GM19438 (cell line): ENCODE data around the gene TIPRL.
"Not testable (repeated sequence)": the region's sequence is repeated elsewhere in the genome, so short reads cannot be mapped to it uniquely, and the experiment has no call there.

Experiments used
- ATAC-seq: cut with Tn5 transposase; IDR thresholded peaks from one replicate; pipeline ENCODE4 v1.9.1; 2021; ENCODE audit warnings: low read depth; ENCODE audit not compliant: unreplicated experiment

Gene TIPRL

DNA sequence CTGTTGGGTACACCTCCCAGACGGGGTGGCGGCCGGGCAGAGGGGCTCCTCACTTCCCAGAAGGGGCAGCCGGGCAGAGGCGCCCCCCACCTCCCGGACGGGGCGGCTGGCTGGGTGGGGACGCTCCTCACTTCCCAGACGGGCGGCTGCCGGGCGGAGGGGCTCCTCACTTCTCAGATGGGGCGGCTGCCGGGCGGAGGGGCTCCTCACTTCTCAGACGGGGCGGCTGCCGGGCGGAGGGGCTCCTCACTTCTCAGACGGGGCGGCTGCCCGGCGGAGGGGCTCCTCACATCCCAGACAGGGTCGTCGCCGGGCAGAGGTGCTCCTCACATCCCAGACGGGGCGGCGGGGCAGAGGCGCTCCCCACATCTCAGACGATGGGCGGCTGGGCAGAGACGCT is 28.9 kb downstream of the TIPRL start:
- ATAC-seq, result not testable (repeated sequence)

DNA sequence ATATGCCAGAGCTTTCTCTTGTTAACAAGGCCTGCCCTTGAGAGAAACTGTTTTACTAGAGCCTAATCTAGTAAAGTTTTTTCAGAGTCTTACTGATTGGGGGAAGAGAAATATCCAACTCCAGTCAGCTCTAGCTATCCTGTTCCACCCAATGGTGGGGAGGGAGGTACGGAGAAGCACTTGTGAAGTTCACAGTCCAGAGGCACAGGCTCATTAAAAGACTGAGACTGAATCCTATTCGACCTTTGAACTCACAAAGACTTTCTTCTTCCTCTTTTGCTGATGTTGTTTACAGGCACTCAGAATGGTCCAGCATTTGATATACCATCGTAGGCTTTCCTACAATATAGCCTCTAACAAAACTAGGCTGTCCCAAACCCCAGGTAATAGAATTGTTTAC is 31.6 kb downstream of the TIPRL start:
- no peak for ATAC-seq

DNA sequence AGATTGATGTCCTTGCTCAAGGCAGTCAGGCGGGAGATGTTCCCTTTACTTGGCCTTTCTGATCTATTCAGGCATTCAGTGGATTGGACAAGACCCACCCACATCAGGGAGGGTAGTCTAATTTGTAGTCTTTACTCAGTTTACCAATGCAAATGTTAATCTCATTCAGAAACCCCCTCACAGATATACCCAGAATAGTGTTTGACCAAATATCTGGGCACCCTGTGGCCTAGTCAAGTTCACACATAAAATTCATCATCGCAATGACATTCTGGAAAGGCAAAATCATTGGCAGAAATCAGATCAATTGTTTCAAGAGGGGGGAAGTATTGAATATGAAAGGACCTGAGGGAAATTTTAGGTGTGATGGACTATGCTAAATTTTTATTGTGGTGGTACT is 34.6 kb downstream of the TIPRL start:
- ATAC-seq, result no peak

DNA sequence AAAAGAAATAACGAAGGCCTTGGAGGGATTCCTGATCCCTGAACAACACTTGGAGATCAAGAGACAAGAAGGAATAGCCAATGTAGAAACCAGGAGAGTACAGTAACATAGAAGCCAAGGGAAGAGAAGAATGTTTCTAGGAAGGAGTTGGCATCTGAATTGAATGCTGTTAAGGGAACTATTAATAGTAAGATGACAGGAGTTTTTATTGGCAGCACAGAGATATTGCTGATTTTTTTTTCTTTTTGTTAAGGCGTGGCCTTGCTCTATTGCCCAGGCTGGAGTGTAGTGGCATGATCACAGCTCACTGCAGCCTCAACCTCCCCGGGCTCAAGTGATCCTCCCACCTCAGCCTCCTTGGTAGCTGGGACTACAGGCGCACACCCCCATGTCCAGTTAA is 37.4 kb downstream of the TIPRL start:
- ATAC-seq, result no peak

DNA sequence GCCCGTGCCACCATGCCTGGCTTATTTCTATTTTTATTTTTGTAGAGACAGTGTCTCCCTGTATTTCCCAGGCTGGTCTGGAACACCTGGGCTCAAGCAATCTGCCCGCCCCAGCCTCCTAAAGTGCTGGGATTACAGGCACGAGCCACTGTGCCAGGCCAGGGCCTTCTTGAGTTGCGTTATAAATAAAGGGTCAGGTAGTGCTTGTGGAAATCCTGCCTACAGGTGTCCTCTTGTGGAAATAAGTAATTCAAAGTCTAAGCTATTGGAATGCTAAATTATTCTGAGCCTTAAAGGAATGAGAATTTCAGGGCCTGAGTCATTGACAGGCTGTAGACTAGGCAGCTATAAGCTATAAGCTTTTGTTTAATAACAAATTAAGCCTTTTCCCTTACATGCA is 38.9 kb downstream of the TIPRL start:
- ATAC-seq, result no peak

DNA sequence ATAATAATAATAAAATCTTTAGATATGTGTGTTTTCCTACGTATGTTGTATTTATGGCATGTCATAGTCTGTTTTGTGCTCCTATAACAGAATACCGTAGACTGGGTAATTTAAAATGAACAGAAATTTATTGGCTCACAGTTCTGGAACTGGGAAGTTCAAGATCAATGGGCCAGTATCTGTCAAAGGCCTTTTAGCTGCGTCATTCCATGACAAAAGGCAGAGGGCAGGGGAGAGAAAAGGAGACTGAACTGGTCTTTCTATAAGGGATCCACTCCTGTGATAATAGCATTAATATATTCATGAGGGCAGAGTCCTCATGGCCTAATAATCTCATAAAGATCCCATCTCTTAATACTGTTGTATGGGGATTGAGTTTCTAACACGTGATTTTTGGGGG is 39.9 kb downstream of the TIPRL start:
- no peak for ATAC-seq

DNA sequence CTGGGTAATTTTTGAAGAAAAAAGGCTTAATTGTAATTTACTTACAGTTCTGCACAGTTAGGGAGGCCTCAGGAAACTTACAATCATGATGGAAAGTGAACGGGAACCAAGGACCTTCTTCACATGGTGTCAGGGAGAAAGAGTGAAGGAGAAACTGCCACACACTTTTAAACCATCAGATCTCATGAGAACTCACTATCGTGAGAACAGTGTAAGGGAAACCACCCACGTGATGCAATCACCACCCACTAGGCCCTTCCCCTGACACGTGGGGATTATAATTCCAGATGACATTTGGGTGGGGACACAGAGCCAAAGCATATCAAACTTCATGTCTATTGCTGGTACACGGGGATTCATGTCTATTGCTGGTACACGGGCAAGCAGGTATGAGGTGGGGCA is 41.7 kb downstream of the TIPRL start:
- no peak for ATAC-seq

DNA sequence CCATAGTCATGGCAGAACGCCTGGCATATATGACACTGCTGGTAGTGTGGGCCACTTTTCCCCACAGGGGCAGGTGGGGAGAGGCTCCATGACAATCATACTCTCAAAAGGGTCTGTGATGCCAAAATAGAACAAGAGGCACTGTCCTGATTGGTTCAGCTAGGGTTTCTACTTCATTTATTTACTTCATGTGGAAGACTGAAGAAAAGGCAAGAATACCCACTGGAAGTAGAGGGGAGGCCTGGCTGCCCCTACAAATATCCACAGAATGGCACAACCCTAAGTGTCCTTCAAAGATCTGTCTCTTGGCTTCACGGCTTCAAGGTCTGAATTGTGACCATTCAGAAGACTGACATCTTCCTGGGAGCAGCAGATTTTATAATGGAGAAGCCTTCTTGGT is 42.5 kb downstream of the TIPRL start:
- ATAC-seq, result no peak

DNA sequence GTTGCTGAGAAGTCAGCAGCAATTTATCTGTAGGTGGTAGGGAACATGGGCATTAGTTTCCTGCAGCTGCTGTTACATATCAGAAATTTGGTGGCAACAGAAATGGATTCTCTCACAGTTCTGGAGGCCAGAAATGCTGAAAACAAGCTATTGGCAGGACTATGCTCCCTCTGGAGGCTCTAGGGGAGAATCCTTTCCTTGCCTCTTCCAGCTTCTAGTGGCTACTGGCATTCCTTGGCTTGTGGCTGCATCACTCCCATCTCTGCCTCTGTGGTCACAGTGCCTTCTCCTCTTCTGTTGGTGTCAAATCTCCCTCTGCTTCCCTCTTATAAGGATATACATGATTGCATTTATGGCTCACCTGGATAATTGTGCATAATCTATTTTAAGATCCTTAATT is 44.5 kb downstream of the TIPRL start:
- ATAC-seq, result no peak

DNA sequence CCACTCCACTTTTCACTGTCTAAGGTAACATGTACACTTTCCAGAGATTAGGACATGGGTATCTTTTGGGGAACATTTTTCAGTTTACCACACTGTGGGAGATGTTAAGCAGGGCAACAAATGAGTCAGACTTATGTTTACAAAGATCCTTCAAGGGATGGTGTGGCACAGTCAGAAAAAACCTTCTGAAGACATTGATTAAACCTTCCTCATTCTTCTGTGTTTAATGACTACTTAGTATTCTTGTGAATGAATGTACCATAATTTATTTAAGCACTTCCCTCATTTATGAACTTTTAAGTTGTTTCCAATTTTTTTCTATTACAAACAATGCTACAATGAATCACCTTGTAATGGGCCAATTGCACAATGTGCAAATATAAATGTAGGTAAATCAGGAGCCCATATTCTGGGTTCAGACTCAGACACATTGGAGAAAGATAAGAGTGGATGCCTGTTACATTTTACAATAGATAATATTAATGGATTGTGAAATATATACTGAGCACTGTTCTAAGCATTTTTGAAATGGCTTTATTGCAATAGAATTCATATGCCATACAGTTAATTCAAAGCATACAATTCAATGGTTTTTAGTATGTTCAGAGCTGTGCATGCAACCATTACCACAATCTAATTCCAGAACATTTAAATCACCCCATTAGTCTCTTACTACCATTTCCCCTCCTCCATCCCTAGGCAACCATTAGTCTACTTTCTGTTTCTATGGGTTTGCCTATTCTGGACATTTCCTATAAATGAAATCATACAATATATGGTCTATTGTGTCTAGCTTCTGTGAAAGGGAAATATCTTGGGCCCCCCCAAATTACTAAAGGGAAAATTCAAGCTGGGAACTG is 45.1 kb downstream of the TIPRL start:
- no peak for ATAC-seq

DNA sequence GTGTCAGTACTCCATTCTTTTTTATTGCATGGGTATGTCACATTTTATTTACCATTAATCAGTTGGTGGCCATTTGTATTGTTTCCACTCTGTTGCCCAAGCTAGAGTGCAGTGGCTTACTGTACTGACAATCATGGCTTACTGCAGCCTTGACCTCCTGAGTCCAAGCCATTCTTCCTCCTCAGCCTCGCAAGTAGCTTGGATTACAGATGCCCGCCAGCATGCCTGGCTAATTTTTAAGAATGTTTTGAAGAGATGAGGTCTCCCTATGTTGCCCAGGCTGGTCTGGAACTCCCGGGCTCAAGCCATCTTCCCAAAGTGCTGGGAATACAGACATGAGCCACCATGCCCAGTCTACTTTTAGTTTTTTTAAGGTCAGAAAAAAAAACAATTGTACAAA is 46.2 kb downstream of the TIPRL start:
- no peak for ATAC-seq

DNA sequence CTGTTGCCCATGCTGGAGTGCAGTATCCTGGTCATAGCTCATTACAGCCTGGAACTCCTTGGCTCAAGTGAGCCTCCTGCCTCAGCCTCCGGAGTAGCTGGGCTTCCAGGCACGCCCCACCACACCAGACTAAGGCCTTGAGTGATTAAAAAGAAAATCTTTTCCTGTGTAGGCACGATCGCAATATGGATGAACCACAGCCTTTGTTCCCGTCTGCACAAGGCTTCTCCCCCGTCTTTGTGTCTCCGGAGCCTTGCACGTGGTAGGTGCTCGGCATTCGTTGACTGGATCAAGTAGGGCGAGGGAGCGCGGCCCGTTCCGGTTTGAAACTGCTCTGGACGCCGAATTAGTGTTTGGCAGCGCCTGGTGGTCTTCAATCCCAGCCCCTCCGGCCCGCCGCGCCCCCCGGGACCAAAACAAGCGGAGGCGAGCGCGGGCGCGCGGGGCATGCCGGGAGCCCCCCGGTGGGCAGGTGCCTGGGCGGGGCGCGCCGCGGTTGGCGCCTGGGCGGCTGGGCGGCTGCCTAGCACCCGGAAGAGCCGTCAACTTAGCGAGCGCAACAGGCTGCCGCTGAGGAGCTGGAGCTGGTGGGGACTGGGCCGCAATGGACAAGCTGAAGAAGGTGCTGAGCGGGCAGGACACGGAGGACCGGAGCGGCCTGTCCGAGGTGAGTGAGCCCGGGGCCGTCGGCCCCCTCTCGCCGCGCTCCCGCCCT is 46.9 kb downstream of the TIPRL start, which contains the start of gene SFT2D2:
Gene SFT2D2, plus strand, starts transcription at position 529 of the 715 bp plus-strand sequence. Its CDS starts 76 bp downstream, at position 605.
- ATAC-seq, result peak; percentile 77

DNA sequence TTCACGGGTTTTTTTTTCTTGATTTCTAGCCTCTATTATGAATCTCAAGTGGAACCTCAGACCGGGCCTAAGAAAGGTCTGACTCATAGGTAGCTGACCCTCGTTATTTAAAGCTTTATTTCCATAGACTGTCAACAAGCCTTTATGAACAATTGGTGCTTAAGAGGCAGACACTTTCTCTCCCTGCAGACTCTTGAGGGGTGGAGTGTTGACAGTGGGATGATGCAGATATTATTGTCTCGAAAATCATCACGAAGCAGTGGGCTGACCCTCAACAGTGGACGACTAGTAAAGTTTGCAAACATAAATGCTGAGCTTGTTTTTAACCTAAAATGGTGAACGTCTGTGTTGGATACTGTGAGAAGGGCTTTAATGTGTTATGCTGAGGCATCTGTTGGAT is 48.9 kb downstream of the TIPRL start:
- no peak for ATAC-seq

DNA sequence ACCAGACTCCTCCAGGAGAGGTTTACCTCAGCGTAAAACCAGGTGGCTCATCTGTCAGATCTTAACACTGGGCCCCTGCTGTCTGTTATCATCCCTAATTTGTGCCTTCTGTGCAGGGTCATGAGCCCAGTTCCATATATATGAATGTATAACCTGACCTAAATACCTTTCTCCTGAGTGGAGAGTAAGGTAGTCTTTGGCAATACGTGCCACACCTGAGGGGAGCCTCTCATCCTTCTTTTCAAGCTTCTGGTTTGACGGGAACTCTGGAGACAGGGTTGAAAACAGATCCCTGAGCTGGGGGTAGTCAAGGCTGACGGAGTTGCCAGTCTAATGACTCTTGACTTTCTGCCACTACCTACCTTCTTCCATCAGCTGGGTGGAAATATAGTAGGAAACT is 51.1 kb downstream of the TIPRL start:
- no peak for ATAC-seq

DNA sequence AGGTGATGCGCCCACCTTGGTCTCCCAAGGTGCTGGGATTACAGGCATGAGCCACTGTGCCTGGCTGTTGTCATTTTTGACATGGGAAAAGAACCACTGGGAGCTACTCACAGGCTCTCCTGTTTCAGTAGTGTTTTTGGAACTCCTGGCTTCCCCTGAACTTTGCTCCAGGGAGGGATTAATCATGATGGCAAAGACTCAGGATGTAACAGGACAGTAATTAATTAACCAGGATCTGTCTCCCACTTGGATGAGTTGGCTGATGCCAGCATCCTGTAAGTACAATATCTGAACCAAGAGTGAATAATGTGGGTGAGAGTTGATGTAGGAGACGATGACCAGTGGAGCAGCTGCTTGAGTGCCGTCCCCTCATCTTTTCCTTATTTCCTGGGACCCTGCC is 51.9 kb downstream of the TIPRL start:
- no peak for ATAC-seq

DNA sequence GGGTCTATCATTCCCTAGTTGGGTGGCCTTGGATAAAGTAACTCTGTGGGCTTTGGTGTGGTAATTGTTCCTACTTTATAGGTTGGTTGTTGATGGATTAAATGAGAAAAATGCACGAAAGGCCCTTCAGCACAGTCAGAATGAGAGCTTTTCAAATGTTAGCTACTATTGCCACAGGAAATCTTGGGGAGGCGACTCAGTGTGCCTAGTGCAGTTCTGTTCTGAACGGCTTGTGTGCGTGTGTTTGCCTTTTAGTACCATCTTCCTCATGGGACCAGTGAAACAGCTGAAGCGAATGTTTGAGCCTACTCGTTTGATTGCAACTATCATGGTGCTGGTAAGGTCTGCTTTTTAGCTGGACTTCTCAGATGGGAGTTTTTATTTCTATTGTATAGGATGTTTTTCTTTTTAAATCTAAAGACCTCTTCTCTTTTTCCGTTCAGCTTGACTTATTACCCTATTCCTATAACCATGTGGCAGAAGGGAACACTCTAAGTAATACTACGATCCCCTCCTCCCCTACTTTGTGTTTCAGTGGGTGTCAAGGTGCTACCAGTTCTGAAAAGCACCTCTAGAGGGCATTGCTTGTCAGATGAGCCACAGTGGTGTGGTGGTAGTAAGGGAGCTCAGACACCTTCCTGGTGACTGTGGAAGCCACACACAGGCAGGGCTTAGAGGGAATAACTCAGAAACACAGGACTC is 56.2 kb downstream of the TIPRL start:
- no peak for ATAC-seq

DNA sequence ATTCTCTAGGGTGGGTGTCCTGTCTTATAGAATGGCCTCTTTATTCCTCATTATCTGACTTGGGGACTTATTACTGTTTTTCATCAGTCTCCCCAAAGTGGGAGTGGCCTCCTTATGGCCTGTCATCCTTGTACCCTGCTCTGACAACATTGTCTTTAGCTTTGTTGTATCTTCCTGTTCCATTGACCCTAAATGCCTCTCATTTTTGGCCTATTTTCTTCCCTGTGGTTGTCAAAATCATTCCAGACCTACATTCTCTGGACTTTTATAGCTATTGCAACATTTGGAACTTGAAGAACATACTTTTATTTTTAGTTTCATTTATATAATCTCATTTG is 56.8 kb downstream of the TIPRL start:
- no peak for ATAC-seq

DNA sequence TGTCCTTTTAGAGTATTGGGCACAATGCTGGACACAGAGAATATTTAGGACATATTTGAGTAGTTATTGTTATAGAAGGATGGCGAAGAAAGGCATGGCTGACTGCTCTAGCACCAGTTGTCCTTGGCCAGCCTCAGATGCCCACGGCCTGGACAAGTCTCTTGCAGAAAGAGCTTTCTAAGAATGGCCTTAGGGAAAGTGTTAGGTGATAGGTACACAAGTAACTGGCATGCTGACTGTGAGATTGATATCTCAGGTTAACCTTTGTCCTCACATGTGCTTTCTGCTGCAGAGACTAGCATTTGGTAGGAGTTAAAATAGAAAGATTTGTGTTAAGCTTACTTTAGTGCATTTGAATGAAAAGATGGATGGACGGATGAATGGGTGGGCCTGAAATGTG is 57.2 kb downstream of the TIPRL start:
- no peak for ATAC-seq

DNA sequence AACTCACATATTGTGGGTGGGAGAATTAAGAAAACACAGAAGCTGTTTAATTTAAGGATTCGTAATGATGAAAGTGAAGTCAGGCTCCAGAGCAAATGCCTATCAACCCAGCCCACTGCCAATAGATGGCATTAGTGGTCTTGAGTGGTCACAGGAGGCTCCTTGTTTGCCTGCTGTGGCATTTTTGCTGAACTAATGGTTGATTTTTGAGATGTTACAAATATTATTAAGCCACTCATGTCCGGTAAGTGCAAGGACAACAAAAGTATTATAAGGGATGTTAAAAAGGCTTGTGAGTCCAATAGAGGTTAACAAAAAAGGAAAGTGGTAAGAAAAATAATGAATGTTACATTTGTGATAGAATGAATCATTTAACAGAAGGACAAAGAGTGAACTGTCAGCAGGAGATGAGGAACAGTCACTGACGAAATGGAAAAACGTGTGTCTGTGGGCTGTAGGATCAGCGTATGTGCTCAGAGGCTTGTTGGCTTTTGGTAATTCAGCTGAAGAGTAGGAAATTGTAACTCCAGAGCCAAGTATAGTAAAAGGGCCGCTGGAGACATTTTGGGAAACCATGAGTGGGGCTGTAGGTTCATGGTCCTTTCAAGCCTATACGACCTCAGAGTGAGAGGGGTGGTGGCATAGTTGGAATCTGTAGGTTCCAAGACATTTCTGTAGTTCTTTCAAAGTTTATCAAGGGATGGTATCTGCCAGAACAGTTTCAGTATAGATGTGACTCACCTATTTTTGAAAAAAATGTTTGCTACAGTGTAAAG is 58.3 kb downstream of the TIPRL start:
- no peak for ATAC-seq

DNA sequence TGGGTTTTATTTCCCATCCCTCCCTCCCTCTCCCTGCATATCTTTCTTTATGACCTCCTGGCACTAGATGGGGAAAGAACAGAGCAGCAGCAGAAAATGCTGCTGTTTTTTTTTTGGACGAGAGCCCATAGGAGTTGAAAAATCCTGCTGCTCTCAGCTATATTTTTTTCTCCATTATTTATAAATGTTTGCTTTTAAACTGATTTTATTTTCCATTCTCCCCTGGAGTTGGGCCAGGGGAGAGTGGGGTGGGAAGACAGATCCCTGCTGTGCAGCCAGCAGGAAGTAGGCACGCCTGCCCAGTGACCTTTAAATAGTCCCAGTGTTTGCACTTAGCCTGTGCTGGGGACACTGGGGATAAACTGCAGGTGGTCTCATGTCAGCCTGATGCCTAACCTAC is 64.4 kb downstream of the TIPRL start:
- ATAC-seq, result no peak
